ENCODE measurements around the gene ALKBH3. TPM values are rescaled to one million over a fixed set of nuclear protein-coding genes. Genes with fewer than 3 reads are reported as not detected.

The ALKBH3 gene
- polyA plus RNA-seq, 1 donor (not counting 4 experiments of a cell fraction or from before 2014, with no cell fraction given): 42.4 TPM

DNA sequence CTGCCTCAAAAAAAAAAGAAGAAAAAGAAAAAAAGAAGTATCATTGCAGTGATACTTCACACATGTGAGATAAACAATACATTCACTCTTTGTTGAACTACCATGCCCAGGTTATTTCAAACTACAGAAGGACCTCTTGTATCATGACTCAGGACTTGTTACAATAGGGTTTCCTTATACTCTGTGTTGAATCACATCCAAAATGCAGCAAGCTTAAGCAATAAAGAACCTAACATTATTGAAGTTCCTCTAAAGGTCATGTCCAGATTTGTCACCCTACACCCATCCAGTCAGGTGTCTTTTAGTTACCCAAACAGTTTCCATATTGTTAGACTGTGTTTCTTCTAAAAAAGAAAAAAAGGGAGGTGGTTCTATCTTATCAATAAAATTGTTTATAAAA lies 26.9 kb upstream of the ALKBH3 start:
- Histone ChIP-seq H2AFZ (ENCODE audit: control insufficient read depth, low read length) (no peak overlapping the region), H3K9ac (ENCODE audit: control insufficient read depth, extremely low read depth, insufficient read depth, low read length) (no peak overlapping the region), H3K9me3 (ENCODE audit: control insufficient read depth, low read depth, low read length) (no peaks in the 10 kb centered on the region), H3K4me1 (ENCODE audit: control insufficient read depth, extremely low read depth, insufficient read depth, low read length) (no peaks in the 10 kb centered on the region), H3K27ac (ENCODE audit: control insufficient read depth, insufficient read depth, low read length) (no peak overlapping the region), H3K36me3 (ENCODE audit: control insufficient read depth in 2 of 2, extremely low read depth in 1 of 2, insufficient read depth in 2 of 2, low read length in 2 of 2) (peaks cover 0 to 6% of the 10 kb centered on the region in 2 experiments), H3K4me3 (ENCODE audit: control insufficient read depth in 2 of 3, extremely low read depth in 1 of 3, insufficient read depth in 2 of 3, low read depth in 1 of 3, low read length in 3 of 3) (no peak overlapping the region), H4K20me1 (ENCODE audit: control insufficient read depth, extremely low read depth, insufficient read depth, low read length) (no peaks in the 10 kb centered on the region), H3K4me2 (ENCODE audit: control insufficient read depth, extremely low read depth, insufficient read depth, low read depth, low read length) (no peak overlapping the region), H3K9me1 (ENCODE audit: control insufficient read depth, extremely low read depth, insufficient read depth, low read length) (no peaks in the 10 kb centered on the region), H3K79me2 (ENCODE audit: control insufficient read depth, insufficient read depth, low read length) (no peaks in the 10 kb centered on the region), H3K27me3 (ENCODE audit: control insufficient read depth, extremely low read depth, insufficient read depth, low read length) (no peaks in the 10 kb centered on the region)
- no peak for DNase-seq (ENCODE audit: low read depth, low spot score)
- dilution Hi-C loops (cut with MboI; ENCODE audit: extremely low pct_ligation_motif_present, low sequenced_read_pairs): no loop called here
- TF ChIP-seq CTCF (optimal IDR thresholded peaks at IDR 0.05 in 1 of 3, IDR thresholded peaks at IDR 0.05 in 1 of 3, conservative IDR thresholded peaks at IDR 0.05 in 1 of 3; ENCODE audit: extremely low read depth in 1 of 3, insufficient read depth in 2 of 3, low read length in 3 of 3) (no peak), EZH2 (IDR thresholded peaks at IDR 0.05; ENCODE audit: low read length) (no peak)
- FAIRE-seq: no peak

DNA sequence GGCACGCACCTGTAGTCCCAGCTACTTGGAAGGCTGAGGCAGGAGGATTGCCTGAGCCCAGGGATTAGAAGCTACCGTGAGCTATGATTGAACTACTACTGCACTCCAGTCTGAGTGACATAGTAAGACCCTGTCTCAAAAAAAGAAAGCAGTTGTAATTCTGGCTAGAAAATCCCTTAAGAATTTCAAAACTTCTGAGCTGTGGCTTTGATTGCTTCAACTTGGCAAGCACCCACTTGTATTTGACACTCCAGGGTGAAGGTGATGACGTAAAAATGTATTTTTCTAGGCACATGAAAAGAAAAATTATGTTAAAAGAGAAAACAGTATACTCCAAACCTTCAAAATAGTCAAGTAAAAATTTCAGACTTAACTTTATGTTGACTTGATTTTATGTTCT lies 23.6 kb upstream of the ALKBH3 start:
- Histone ChIP-seq H4K20me1 (ENCODE audit: control insufficient read depth, extremely low read depth, insufficient read depth, low read length) (no peaks in the 10 kb centered on the region), H3K27ac (ENCODE audit: control insufficient read depth, insufficient read depth, low read length) (no peak overlapping the region), H3K4me3 (ENCODE audit: control insufficient read depth in 2 of 3, extremely low read depth in 1 of 3, insufficient read depth in 2 of 3, low read depth in 1 of 3, low read length in 3 of 3) (no peak overlapping the region), H3K9me3 (ENCODE audit: control insufficient read depth, low read depth, low read length) (no peaks in the 10 kb centered on the region), H2AFZ (ENCODE audit: control insufficient read depth, low read length) (no peak overlapping the region), H3K4me2 (ENCODE audit: control insufficient read depth, extremely low read depth, insufficient read depth, low read depth, low read length) (no peak overlapping the region), H3K9ac (ENCODE audit: control insufficient read depth, extremely low read depth, insufficient read depth, low read length) (no peak overlapping the region), H3K36me3 (ENCODE audit: control insufficient read depth in 2 of 2, extremely low read depth in 1 of 2, insufficient read depth in 2 of 2, low read length in 2 of 2) (peaks cover 0 to 6% of the 10 kb centered on the region in 2 experiments), H3K27me3 (ENCODE audit: control insufficient read depth, extremely low read depth, insufficient read depth, low read length) (no peaks in the 10 kb centered on the region), H3K79me2 (ENCODE audit: control insufficient read depth, insufficient read depth, low read length) (no peaks in the 10 kb centered on the region), H3K4me1 (ENCODE audit: control insufficient read depth, extremely low read depth, insufficient read depth, low read length) (no peaks in the 10 kb centered on the region), H3K9me1 (ENCODE audit: control insufficient read depth, extremely low read depth, insufficient read depth, low read length) (no peaks in the 10 kb centered on the region)
- DNase-seq (ENCODE audit: low read depth, low spot score) (no peak), FAIRE-seq (no peak)
- TF ChIP-seq EZH2 (IDR thresholded peaks at IDR 0.05; ENCODE audit: low read length) (no peak), CTCF (optimal IDR thresholded peaks at IDR 0.05 in 1 of 3, IDR thresholded peaks at IDR 0.05 in 1 of 3, conservative IDR thresholded peaks at IDR 0.05 in 1 of 3; ENCODE audit: extremely low read depth in 1 of 3, insufficient read depth in 2 of 3, low read length in 3 of 3) (no peak)
- dilution Hi-C loops (cut with MboI; ENCODE audit: extremely low pct_ligation_motif_present, low sequenced_read_pairs): no loop called here
